ENCODE results near the gene ZNF570.
A peak's percentile ranks its signal among the peaks of the same experiment; 100 is the strongest.

ZNF570 gene

GRCh38 chr19:37468961-37469777, at the start of gene ZNF570:
ZNF570 (plus strand) TSS chr19:37469356; CDS start chr19:37470355, 999 bp downstream.
- in situ Hi-C loops (cut with MboI; ENCODE audit: low pct_unique_long_range_greater_than_20kb, low sequenced_read_pairs), result no loop called here
- DNase-seq, result peak; percentile 89

- in situ Hi-C loops (cut with MboI; ENCODE audit: low pct_unique_long_range_greater_than_20kb, low sequenced_read_pairs), result no loop called here
- no peak for DNase-seq
Observed at GRCh38 chr19:37452500-37453245, 16.5 kb upstream of the ZNF570 start.

GRCh38 chr19:37466277-37466797, 2.8 kb upstream of the ZNF570 start:
- in situ Hi-C loops (cut with MboI; ENCODE audit: low pct_unique_long_range_greater_than_20kb, low sequenced_read_pairs), result no loop called here

GRCh38 chr19:37466798-37467607, 2.2 kb upstream of the ZNF570 start, which contains the start of gene ZNF569:
ZNF569 (minus strand) TSS chr19:37467444; CDS start chr19:37444921, 22,523 bp downstream.
- DNase-seq, result peak; percentile 96
- in situ Hi-C loops (cut with MboI; ENCODE audit: low pct_unique_long_range_greater_than_20kb, low sequenced_read_pairs), result no loop called here

More at GRCh38 chr19:37466277-37466797, 2.8 kb upstream of the ZNF570 start:
- DNase-seq, result no peak

GRCh38 chr19:37467608-37468090, 1.5 kb upstream of the ZNF570 start:
- no peak for DNase-seq
- in situ Hi-C loops (cut with MboI; ENCODE audit: low pct_unique_long_range_greater_than_20kb, low sequenced_read_pairs), result no loop called here

- no peak for DNase-seq
- in situ Hi-C loops (cut with MboI; ENCODE audit: low pct_unique_long_range_greater_than_20kb, low sequenced_read_pairs), result no loop called here
Observed at GRCh38 chr19:37470216-37470615, 1.1 kb downstream of the ZNF570 start.

- no peak for DNase-seq
Observed at GRCh38 chr19:37472165-37472564, 3.0 kb downstream of the ZNF570 start.

GRCh38 chr19:37484406-37485168, 15.4 kb downstream of the ZNF570 start:
- in situ Hi-C loops (cut with MboI; ENCODE audit: low pct_unique_long_range_greater_than_20kb, low sequenced_read_pairs), result no loop called here
- DNase-seq, result peak; percentile 24

More at GRCh38 chr19:37472165-37472564, 3.0 kb downstream of the ZNF570 start:
- in situ Hi-C loops (cut with MboI; ENCODE audit: low pct_unique_long_range_greater_than_20kb, low sequenced_read_pairs), result no loop called here

GRCh38 chr19:37492213-37492612, 23.1 kb downstream of the ZNF570 start:
- no peak for DNase-seq
- in situ Hi-C loops (cut with MboI; ENCODE audit: low pct_unique_long_range_greater_than_20kb, low sequenced_read_pairs), result no loop called here

GRCh38 chr19:37505958-37506386, 36.8 kb downstream of the ZNF570 start:
- DNase-seq, result no peak
- in situ Hi-C loops (cut with MboI; ENCODE audit: low pct_unique_long_range_greater_than_20kb, low sequenced_read_pairs), result no loop called here

GRCh38 chr19:37506387-37507166, 37.4 kb downstream of the ZNF570 start, which contains the start of gene ZNF793:
ZNF793 (plus strand) TSS chr19:37506939; CDS start chr19:37523440, 16,501 bp downstream.
- no peak for DNase-seq

GRCh38 chr19:37507167-37507464, 38.0 kb downstream of the ZNF570 start:
- in situ Hi-C loops (cut with MboI; ENCODE audit: low pct_unique_long_range_greater_than_20kb, low sequenced_read_pairs), result no loop called here
- no peak for DNase-seq

More at GRCh38 chr19:37506387-37507166, 37.4 kb downstream of the ZNF570 start, which contains the start of gene ZNF793:
- in situ Hi-C loops (cut with MboI; ENCODE audit: low pct_unique_long_range_greater_than_20kb, low sequenced_read_pairs), result no loop called here

- in situ Hi-C loops (cut with MboI; ENCODE audit: low pct_unique_long_range_greater_than_20kb, low sequenced_read_pairs), result no loop called here
- DNase-seq, result no peak
Observed at GRCh38 chr19:37511186-37511585, 42.0 kb downstream of the ZNF570 start.

- DNase-seq, result no peak
- in situ Hi-C loops (cut with MboI; ENCODE audit: low pct_unique_long_range_greater_than_20kb, low sequenced_read_pairs), result no loop called here
Observed at GRCh38 chr19:37511821-37512220, 42.7 kb downstream of the ZNF570 start.

- in situ Hi-C loops (cut with MboI; ENCODE audit: low pct_unique_long_range_greater_than_20kb, low sequenced_read_pairs), result no loop called here
- DNase-seq, result peak; percentile 27
Observed at GRCh38 chr19:37513397-37513796, 44.2 kb downstream of the ZNF570 start.

GRCh38 chr19:37519890-37520289, 50.7 kb downstream of the ZNF570 start:
- no peak for DNase-seq
- in situ Hi-C loops (cut with MboI; ENCODE audit: low pct_unique_long_range_greater_than_20kb, low sequenced_read_pairs), result no loop called here

- in situ Hi-C loops (cut with MboI; ENCODE audit: low pct_unique_long_range_greater_than_20kb, low sequenced_read_pairs), result no loop called here
- DNase-seq, result peak; percentile 9
Observed at GRCh38 chr19:37537391-37537947, 68.3 kb downstream of the ZNF570 start.

Data from KBM-7 (cell line).